Activated T-helper 2 cell treated with anti-CD3 and anti-CD28 coated beads, Interferon-gamma antibody, Interleukin-2, Interleukin-4, amounts not matched to agents 10 μg/mL and 5 μg/mL and 100 μg/mL, durations not matched to agents 14 hours and 24 hours and 36 hours (primary cell): ENCODE data around the gene NEDD1. TPM values are rescaled to one million over a fixed set of nuclear protein-coding genes. Genes with fewer than 3 reads are reported as not detected.
A peak's percentile ranks its signal among the peaks of the same experiment; 100 is the strongest.

Experiments used
- DNase-seq: peaks from one replicate; pipeline ENCODE4 v3.0.0; 2021; ENCODE audit warnings: low spot score
- H3K27ac Mint-ChIP-seq: one replicate; pipeline ENCODE4 v1.8.0; 2021; ENCODE audit warnings: mixed read lengths
- H3K27me3 Mint-ChIP-seq: one replicate; pipeline ENCODE4 v1.8.0; 2021; ENCODE audit warnings: low read depth, mixed read lengths
- H3K36me3 Mint-ChIP-seq: one replicate; pipeline ENCODE4 v1.8.0; 2021; ENCODE audit warnings: low read depth, mixed read lengths
- H3K4me1 Mint-ChIP-seq: one replicate; pipeline ENCODE4 v1.8.0; 2021; ENCODE audit warnings: low read depth, mixed read lengths
- H3K4me3 Mint-ChIP-seq: one replicate; pipeline ENCODE4 v1.8.0; 2021; ENCODE audit warnings: low read depth, mild to moderate bottlenecking, moderate library complexity, mixed read lengths
- H3K9me3 Mint-ChIP-seq: one replicate; pipeline ENCODE4 v1.8.0; 2021; ENCODE audit warnings: mixed read lengths
- intact Hi-C: fragments of 100-400 bp; cut with micrococcal nuclease; formaldehyde crosslinking; loops from one replicate; pipeline ENCODE4 v1.15.1; 2023
- total RNA-seq: library from RNA; stranded (reverse); gene quantifications from 2 replicates; pipeline ENCODE4 v1.2.3, GENCODE V29; 2022

NEDD1 gene
- total RNA-seq, 1 donor from 2014 or later = 54.2 TPM

- Mint-ChIP-seq H3K36me3 (no peaks in the 10 kb centered on the region), H3K4me1 (no peaks in the 10 kb centered on the region), H3K4me3 (no peak overlapping the region), H3K27me3 (peaks cover 3% of the 10 kb centered on the region), H3K27ac (no peak overlapping the region), H3K9me3 (no peaks in the 10 kb centered on the region)
- intact Hi-C loops = no loop called here
- DNase-seq = no peak
Observed at GRCh38 chr12:96881608-96882007, 25.4 kb upstream of the NEDD1 start.

DNA sequence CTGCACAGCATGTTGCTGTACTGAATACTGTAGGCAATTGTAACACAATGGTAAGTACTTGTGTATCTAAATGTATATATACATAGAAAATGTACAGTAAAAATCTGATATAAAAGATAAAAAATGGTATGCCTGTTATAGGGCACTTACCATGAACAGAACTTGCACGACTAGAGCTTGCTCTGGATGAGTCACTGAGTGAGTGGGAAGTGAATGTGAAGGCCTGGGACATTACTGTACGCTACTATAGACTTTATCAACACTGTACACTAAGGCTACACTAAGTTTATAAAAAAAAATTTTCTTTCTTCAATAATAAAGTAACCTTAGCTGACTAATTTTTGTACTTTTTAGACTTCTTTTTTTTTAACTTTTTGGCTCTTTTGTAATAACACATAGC, 24.2 kb upstream of the NEDD1 start:
- H3K36me3 Mint-ChIP-seq = no peaks in the 10 kb centered on the region
- no peak for DNase-seq
- intact Hi-C loops = no loop called here
- peaks cover 3% of the 10 kb centered on the region for H3K27me3 Mint-ChIP-seq
- H3K4me3 Mint-ChIP-seq = no peak overlapping the region
- H3K27ac Mint-ChIP-seq = no peak overlapping the region
- no peaks in the 10 kb centered on the region for H3K9me3 Mint-ChIP-seq
- H3K4me1 Mint-ChIP-seq = no peaks in the 10 kb centered on the region

DNA sequence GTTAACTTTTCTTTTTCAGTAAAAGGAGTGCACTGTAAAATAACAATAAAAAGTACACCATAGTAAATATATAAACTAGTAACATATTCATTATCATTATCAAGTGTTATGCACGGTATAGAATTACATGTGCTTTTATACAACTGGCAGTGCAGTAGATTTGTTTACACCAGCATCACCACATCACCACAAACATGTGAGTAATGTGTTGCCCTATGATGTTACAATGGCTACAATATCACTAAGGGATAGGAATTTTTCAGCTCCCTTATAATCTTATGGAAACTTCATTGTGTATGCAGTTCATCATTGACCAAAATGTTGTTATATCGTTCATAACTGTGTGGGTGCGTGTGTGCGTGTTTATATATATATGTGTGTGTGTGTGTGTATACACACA, 23.5 kb upstream of the NEDD1 start:
- no peak overlapping the region for H3K27ac Mint-ChIP-seq
- no peaks in the 10 kb centered on the region for H3K9me3 Mint-ChIP-seq
- DNase-seq = no peak
- intact Hi-C loops = no loop called here
- no peaks in the 10 kb centered on the region for H3K36me3 Mint-ChIP-seq
- no peak overlapping the region for H3K4me3 Mint-ChIP-seq
- H3K27me3 Mint-ChIP-seq = peaks cover 3% of the 10 kb centered on the region
- H3K4me1 Mint-ChIP-seq = no peaks in the 10 kb centered on the region

DNA sequence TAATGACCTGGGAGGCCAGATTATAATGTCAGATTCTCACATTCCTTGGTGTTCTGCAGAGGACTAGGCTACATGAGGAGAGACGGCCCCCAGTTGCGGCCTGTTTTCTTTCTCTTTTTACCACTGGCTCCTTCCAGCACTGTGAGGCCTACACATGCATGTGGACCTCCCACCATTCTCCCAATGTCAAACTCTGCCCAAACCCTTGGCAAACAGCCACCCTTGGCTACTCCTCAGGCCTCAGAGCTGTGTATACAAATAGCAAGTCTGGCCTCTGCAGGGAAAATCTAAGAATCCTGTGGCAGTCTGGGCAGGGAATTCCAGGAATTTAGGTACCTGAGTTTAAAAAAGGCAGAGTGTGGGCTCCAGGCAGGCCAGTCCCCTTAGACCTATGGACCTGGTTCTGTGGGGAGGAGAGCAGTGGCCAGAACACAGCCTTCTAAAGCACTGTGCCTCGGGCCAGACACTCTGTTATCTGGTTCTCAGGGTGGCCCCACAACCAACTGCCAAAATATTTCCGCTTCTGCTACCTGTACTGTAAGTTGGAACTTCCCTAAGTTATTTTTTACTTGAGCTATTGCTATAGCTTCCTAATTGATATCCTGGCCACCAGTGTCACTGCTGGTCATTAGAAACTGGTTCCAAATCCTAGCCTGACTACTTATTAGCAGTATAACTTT, 19.9 kb upstream of the NEDD1 start:
- intact Hi-C loops = no loop called here
- Mint-ChIP-seq H3K27me3 (peaks cover 7% of the 10 kb centered on the region), H3K4me3 (no peak overlapping the region), H3K36me3 (no peaks in the 10 kb centered on the region), H3K4me1 (peaks cover 4% of the 10 kb centered on the region), H3K27ac (no peak overlapping the region), H3K9me3 (no peaks in the 10 kb centered on the region)
- no peak for DNase-seq

GRCh38 chr12:96889273-96889933, 17.7 kb upstream of the NEDD1 start:
- peaks cover 4% of the 10 kb centered on the region for H3K4me1 Mint-ChIP-seq
- no peaks in the 10 kb centered on the region for H3K36me3 Mint-ChIP-seq
- H3K9me3 Mint-ChIP-seq = no peaks in the 10 kb centered on the region
- intact Hi-C loops = no loop called here
- H3K27ac Mint-ChIP-seq = no peak overlapping the region
- no peak overlapping the region for H3K4me3 Mint-ChIP-seq
- peaks cover 7% of the 10 kb centered on the region for H3K27me3 Mint-ChIP-seq
- no peak for DNase-seq

DNA sequence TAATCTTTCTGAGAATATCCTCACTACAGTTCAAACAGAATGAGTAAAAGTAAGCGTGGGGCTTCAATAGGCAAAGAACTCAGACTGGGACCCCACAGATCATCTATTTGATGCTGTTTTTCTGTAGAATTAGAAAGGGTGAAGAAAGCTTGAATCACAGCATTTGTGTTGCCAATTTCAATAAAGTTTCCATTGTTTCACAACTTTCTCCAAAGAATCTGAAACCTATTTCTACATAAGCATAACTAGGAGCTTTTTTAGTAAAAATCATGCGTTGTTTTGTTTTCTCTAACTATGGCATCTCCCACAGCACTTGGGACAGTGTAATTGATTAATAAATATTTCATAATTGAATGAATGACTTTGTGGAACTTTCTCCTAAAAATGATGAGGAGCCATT, 16.7 kb upstream of the NEDD1 start:
- Mint-ChIP-seq H3K9me3 (no peaks in the 10 kb centered on the region), H3K27ac (no peak overlapping the region), H3K36me3 (no peaks in the 10 kb centered on the region), H3K4me3 (no peak overlapping the region), H3K27me3 (peaks cover 7% of the 10 kb centered on the region), H3K4me1 (peaks cover 4% of the 10 kb centered on the region)
- intact Hi-C loops = no loop called here
- DNase-seq = no peak

GRCh38 chr12:96892104-96892503, 15.0 kb upstream of the NEDD1 start:
- Mint-ChIP-seq H3K27me3 (peaks cover 5% of the 10 kb centered on the region), H3K36me3 (no peaks in the 10 kb centered on the region), H3K9me3 (no peaks in the 10 kb centered on the region), H3K4me3 (no peak overlapping the region), H3K27ac (no peak overlapping the region), H3K4me1 (peaks cover 4% of the 10 kb centered on the region)
- no peak for DNase-seq
- intact Hi-C loops = no loop called here

GRCh38 chr12:96897421-96897820, 9.6 kb upstream of the NEDD1 start:
- no peaks in the 10 kb centered on the region for H3K9me3 Mint-ChIP-seq
- intact Hi-C loops = no loop called here
- H3K4me3 Mint-ChIP-seq = no peak overlapping the region
- H3K36me3 Mint-ChIP-seq = no peaks in the 10 kb centered on the region
- no peaks in the 10 kb centered on the region for H3K27me3 Mint-ChIP-seq
- no peak overlapping the region for H3K27ac Mint-ChIP-seq
- no peaks in the 10 kb centered on the region for H3K4me1 Mint-ChIP-seq
- DNase-seq = no peak

DNA sequence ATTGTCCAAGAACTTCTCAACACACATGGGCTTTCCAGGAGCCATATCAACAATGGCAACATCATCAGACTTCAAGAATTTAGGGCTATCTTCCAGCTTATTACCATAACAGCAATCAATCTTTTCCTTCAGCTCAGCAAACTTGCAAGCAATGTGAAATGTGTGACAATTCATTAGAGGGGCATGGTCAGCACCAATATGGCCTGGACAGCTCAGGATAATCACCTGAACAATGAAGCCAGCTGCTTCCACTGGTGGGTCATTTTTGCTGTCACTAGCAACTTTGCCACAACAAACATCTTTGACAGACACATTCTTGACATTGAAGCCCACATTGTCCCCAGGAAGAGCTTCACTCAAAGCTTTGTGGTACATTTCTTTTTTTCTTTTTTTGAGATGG, 5.9 kb upstream of the NEDD1 start:
- no peak overlapping the region for H3K27ac Mint-ChIP-seq
- no peaks in the 10 kb centered on the region for H3K36me3 Mint-ChIP-seq
- H3K4me1 Mint-ChIP-seq = peaks cover 3% of the 10 kb centered on the region
- DNase-seq = no peak
- H3K4me3 Mint-ChIP-seq = no peak overlapping the region
- no peaks in the 10 kb centered on the region for H3K9me3 Mint-ChIP-seq
- peaks cover 10% of the 10 kb centered on the region for H3K27me3 Mint-ChIP-seq
- intact Hi-C loops = loop anchor here (10.0 kb wide), 2 partner anchors 1426 to 1614 kb away; partner anchors contain the start of genes METAP2 and TMPO

DNA sequence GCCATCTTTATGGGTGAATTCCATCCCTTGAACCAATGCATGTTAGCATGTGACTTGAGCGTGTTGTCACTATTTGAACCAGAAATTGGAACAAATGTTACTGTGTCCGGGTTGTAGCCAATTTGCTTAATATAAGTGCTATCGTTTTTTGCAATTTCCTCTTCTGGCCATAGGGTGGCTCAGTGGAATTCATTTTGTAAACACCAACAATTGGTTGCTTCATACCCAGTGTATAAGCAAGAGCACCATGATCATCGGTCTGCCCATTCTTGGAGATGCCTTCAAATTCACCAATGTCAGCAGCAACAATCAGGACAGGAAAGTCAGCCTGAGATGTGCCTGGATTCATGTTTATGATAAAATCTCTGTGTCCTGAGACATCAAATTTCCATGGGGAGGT, 5.0 kb upstream of the NEDD1 start:
- DNase-seq = no peak
- H3K4me3 Mint-ChIP-seq = no peak overlapping the region
- H3K36me3 Mint-ChIP-seq = no peaks in the 10 kb centered on the region
- peaks cover 10% of the 10 kb centered on the region for H3K27me3 Mint-ChIP-seq
- no peaks in the 10 kb centered on the region for H3K9me3 Mint-ChIP-seq
- intact Hi-C loops = loop anchor here (10.0 kb wide), 2 partner anchors 1427 to 1613 kb away; partner anchors contain the start of genes METAP2 and TMPO
- peaks cover 8% of the 10 kb centered on the region for H3K4me1 Mint-ChIP-seq
- no peak overlapping the region for H3K27ac Mint-ChIP-seq

- Mint-ChIP-seq H3K9me3 (no peaks in the 10 kb centered on the region), H3K36me3 (peaks cover 34% of the 10 kb centered on the region), H3K4me1 (peaks cover 42% of the 10 kb centered on the region), H3K27ac (peak overlapping the region; percentile 96), H3K27me3 (peaks cover 10% of the 10 kb centered on the region), H3K4me3 (peak overlapping the region; percentile 95)
- intact Hi-C loops = loop anchor here (2.0 to 10.0 kb wide), 6 partner anchors 81 to 1738 kb away; partner anchors contain the start of genes AMDHD1, APAF1, CCDC38 and IKBIP
- DNase-seq = no peak
Observed at GRCh38 chr12:96906498-96906848, 584 bp upstream of the NEDD1 start.

- H3K4me3 Mint-ChIP-seq = peak overlapping the region; percentile 95
- peaks cover 46% of the 10 kb centered on the region for H3K4me1 Mint-ChIP-seq
Observed at GRCh38 chr12:96907671-96908422, 790 bp downstream of the NEDD1 start.

DNA sequence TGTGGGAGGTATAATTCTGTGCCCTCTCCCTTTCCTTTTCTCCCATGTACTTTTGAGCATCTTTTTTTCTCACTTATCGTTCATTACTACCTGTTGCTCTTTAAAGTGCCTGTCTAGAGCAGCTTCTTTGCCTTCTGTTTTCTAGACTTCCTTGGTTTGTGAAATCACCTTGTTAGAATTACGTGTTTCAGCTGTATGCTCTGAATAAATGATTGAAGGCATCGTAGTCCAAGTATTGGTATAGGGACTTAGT, 1.3 kb downstream of the NEDD1 start:
- H3K4me3 Mint-ChIP-seq = peak overlapping the region; percentile 95
- DNase-seq = no peak
- H3K4me1 Mint-ChIP-seq = peaks cover 46% of the 10 kb centered on the region
- H3K36me3 Mint-ChIP-seq = peaks cover 44% of the 10 kb centered on the region
- no peaks in the 10 kb centered on the region for H3K9me3 Mint-ChIP-seq
- peak overlapping the region; percentile 96 for H3K27ac Mint-ChIP-seq
- H3K27me3 Mint-ChIP-seq = peaks cover 10% of the 10 kb centered on the region
- intact Hi-C loops = loop anchor here (5.0 to 10.0 kb wide), 4 partner anchors 79 to 1606 kb away; partner anchors contain the start of genes METAP2 and TMPO

More at GRCh38 chr12:96907671-96908422, 790 bp downstream of the NEDD1 start:
- intact Hi-C loops = loop anchor here (2.0 to 10.0 kb wide), 6 partner anchors 79 to 1737 kb away; partner anchors contain the start of genes AMDHD1, APAF1, CCDC38 and IKBIP
- peak; percentile 19 for DNase-seq
- Mint-ChIP-seq H3K27me3 (peaks cover 10% of the 10 kb centered on the region), H3K27ac (peak overlapping the region; percentile 96), H3K9me3 (no peaks in the 10 kb centered on the region), H3K36me3 (peaks cover 40% of the 10 kb centered on the region)
